Endothelial cell (in vitro differentiated cells): Measurements from ENCODE around the gene MPPE1. TPM values are rescaled to one million over a fixed set of nuclear protein-coding genes. Genes with fewer than 3 reads are reported as not detected.

Experiments
- DNase-seq: peaks from one replicate; pipeline ENCODE4 v3.0.0; 2021; ENCODE audit warnings: low spot score
- H3K27ac Mint-ChIP-seq: one replicate; pipeline ENCODE4 v1.8.0; 2021; ENCODE audit warnings: mixed read lengths, inconsistent platforms; ENCODE audit not compliant: unreplicated experiment
- H3K27me3 Mint-ChIP-seq: one replicate; pipeline ENCODE4 v1.8.0; 2021; ENCODE audit warnings: mild to moderate bottlenecking, moderate library complexity, mixed read lengths, inconsistent platforms; ENCODE audit not compliant: unreplicated experiment
- H3K36me3 Mint-ChIP-seq: one replicate; pipeline ENCODE4 v1.8.0; 2021; ENCODE audit warnings: mild to moderate bottlenecking, low read depth, mixed read lengths, inconsistent platforms; ENCODE audit not compliant: unreplicated experiment
- H3K4me1 Mint-ChIP-seq: one replicate; pipeline ENCODE4 v1.8.0; 2021; ENCODE audit warnings: mild to moderate bottlenecking, mixed read lengths, inconsistent platforms; ENCODE audit not compliant: unreplicated experiment
- H3K4me3 Mint-ChIP-seq: one replicate; pipeline ENCODE4 v1.8.0; 2021; ENCODE audit warnings: mild to moderate bottlenecking, mixed read lengths, inconsistent platforms; ENCODE audit not compliant: unreplicated experiment
- H3K9me3 Mint-ChIP-seq: one replicate; pipeline ENCODE4 v1.8.0; 2021; ENCODE audit warnings: mixed read lengths, inconsistent platforms; ENCODE audit not compliant: unreplicated experiment
- total RNA-seq: library from RNA; stranded (reverse); fragmentation: NEBNext Ultra II Directional; extraction: Animal tissue kit (Norgen Biotek cat#: 25700); gene quantifications from one replicate; pipeline ENCODE4 v1.2.1, GENCODE V29; 2021; ENCODE audit not compliant: unreplicated experiment
- TF ChIP-seq, protein P1 (sequence below): fragments of 200-600 bp; sonication (generic); IDR thresholded peaks from one replicate; pipeline ENCODE4 v1.5.0; 2021; ENCODE audit warnings: antibody characterized with exemption; ENCODE audit not compliant: unreplicated experiment

The MPPE1 gene
- total RNA-seq, 1 donor from 2014 or later: 32.8 TPM

DNA sequence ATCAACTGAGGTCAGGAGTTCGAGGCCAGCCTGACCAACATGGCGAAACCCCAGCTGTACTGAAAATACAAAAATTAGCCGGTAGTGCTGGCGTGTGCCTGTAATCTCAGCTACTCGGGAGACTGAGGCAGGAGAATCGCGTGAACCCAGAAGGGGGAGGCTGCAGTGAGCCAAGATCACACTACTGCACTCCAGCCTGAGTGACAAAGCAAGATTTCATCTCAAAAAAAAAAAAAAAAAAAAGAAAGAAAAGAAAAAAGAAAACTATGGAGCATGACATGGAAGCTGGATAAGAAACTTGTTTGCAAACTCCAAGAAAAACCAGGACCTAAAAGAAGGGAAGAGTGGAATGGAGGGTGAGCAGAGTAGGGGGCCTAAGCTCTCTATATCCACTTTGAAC, 58.8 kb downstream of the MPPE1 start:
- no peak overlapping the region for H3K27ac Mint-ChIP-seq
- H3K4me3 Mint-ChIP-seq: no peak overlapping the region
- TF ChIP-seq, protein P1, sequence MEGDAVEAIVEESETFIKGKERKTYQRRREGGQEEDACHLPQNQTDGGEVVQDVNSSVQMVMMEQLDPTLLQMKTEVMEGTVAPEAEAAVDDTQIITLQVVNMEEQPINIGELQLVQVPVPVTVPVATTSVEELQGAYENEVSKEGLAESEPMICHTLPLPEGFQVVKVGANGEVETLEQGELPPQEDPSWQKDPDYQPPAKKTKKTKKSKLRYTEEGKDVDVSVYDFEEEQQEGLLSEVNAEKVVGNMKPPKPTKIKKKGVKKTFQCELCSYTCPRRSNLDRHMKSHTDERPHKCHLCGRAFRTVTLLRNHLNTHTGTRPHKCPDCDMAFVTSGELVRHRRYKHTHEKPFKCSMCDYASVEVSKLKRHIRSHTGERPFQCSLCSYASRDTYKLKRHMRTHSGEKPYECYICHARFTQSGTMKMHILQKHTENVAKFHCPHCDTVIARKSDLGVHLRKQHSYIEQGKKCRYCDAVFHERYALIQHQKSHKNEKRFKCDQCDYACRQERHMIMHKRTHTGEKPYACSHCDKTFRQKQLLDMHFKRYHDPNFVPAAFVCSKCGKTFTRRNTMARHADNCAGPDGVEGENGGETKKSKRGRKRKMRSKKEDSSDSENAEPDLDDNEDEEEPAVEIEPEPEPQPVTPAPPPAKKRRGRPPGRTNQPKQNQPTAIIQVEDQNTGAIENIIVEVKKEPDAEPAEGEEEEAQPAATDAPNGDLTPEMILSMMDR: no peak
- H3K36me3 Mint-ChIP-seq: peaks cover 11% of the 10 kb centered on the region
- H3K4me1 Mint-ChIP-seq: peaks cover 26% of the 10 kb centered on the region
- no peaks in the 10 kb centered on the region for H3K9me3 Mint-ChIP-seq
- DNase-seq: no peak
- peaks cover 5% of the 10 kb centered on the region for H3K27me3 Mint-ChIP-seq

DNA sequence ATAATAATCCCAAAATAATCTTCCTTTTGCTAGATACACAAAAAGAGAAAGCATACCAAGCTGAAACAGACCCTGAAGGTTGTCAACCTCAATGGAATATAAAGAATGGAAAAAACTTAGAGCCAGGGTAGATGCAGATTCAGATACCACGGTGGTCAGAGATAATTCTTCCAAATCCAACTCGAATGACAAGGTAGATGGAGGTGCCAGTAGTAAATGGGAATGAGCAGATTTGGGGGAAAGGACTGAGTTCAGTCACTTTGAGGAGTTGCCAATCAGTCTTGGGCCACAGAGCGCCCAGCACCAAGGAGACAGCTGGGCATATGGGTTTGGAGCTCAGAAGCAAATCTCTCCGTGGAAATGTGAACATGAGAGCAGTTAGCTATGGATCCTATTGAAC, 60.3 kb downstream of the MPPE1 start:
- peaks cover 5% of the 10 kb centered on the region for H3K27me3 Mint-ChIP-seq
- H3K9me3 Mint-ChIP-seq: no peaks in the 10 kb centered on the region
- peaks cover 11% of the 10 kb centered on the region for H3K36me3 Mint-ChIP-seq
- DNase-seq: no peak
- no peak overlapping the region for H3K4me3 Mint-ChIP-seq
- TF ChIP-seq, protein P1: no peak
- H3K27ac Mint-ChIP-seq: no peak overlapping the region
- peaks cover 24% of the 10 kb centered on the region for H3K4me1 Mint-ChIP-seq

- Mint-ChIP-seq H3K27ac (no peak overlapping the region), H3K36me3 (peaks cover 3% of the 10 kb centered on the region), H3K4me3 (no peak overlapping the region), H3K27me3 (peaks cover 2% of the 10 kb centered on the region), H3K4me1 (peaks cover 14% of the 10 kb centered on the region), H3K9me3 (no peaks in the 10 kb centered on the region)
- DNase-seq: no peak
- TF ChIP-seq, protein P1: no peak
These were observed 62.5 kb downstream of the MPPE1 start for GRCh38 chr18:11845654-11846053.

GRCh38 chr18:11844436-11844835, 63.7 kb downstream of the MPPE1 start:
- Mint-ChIP-seq H3K4me3 (no peak overlapping the region), H3K27me3 (peaks cover 2% of the 10 kb centered on the region), H3K36me3 (no peaks in the 10 kb centered on the region), H3K9me3 (no peaks in the 10 kb centered on the region), H3K27ac (no peak overlapping the region), H3K4me1 (peaks cover 17% of the 10 kb centered on the region)
- TF ChIP-seq, protein P1: no peak
- no peak for DNase-seq

- TF ChIP-seq, protein P1: no peak
- no peaks in the 10 kb centered on the region for H3K36me3 Mint-ChIP-seq
- H3K4me3 Mint-ChIP-seq: no peak overlapping the region
- no peaks in the 10 kb centered on the region for H3K9me3 Mint-ChIP-seq
- no peak for DNase-seq
- H3K4me1 Mint-ChIP-seq: peaks cover 17% of the 10 kb centered on the region
- H3K27me3 Mint-ChIP-seq: no peaks in the 10 kb centered on the region
- H3K27ac Mint-ChIP-seq: no peak overlapping the region
These were observed 65.6 kb downstream of the MPPE1 start for GRCh38 chr18:11842562-11842961.
